HL-60 (cell line): ENCODE results near the gene KLK1.

Experiments
- DNase-seq, 2 experiments: peaks; one replicate each; pipeline ENCODE4 v3.0.0-alpha.2; 2010 to 2020; ENCODE audit warnings: low read depth in 1 of 2, low spot score in 1 of 2
- H3K27ac ChIP-seq: fragments of 250-450 bp; sonication (Bioruptor Pico); replicated peaks from 2 replicates; pipeline ENCODE4 v1.5.1; 2020; ENCODE audit warnings: mild to moderate bottlenecking, moderate library complexity
- H3K27me3 ChIP-seq: fragments of 250-450 bp; sonication (Bioruptor Pico); 2 replicates; pipeline ENCODE4 v1.5.1; 2021; ENCODE audit warnings: mild to moderate bottlenecking, moderate library complexity; ENCODE audit not compliant: insufficient read depth, poor library complexity, severe bottlenecking
- H3K4me3 ChIP-seq: replicated peaks from 2 replicates; pipeline ENCODE4 v1.5.1; 2011; ENCODE audit warnings: mild to moderate bottlenecking, control low read depth, low read length; ENCODE audit not compliant: insufficient read depth
- GABPA ChIP-seq: IDR thresholded peaks from 2 replicates; pipeline ENCODE4 v1.6.1; 2012; ENCODE audit warnings: low read depth
- POLR2AphosphoS5 ChIP-seq: IDR thresholded peaks from 2 replicates; pipeline ENCODE4 v1.6.1; 2012; ENCODE audit warnings: low read depth
- REST ChIP-seq: IDR thresholded peaks from 2 replicates; pipeline ENCODE4 v1.6.1; 2012; ENCODE audit warnings: low read depth; ENCODE audit not compliant: insufficient replicate concordance
- SPI1 ChIP-seq: IDR thresholded peaks from 2 replicates; pipeline ENCODE4 v1.6.1; 2012; ENCODE audit warnings: low read depth, mild to moderate bottlenecking, borderline replicate concordance
- TF ChIP-seq, protein P1 (sequence below): IDR thresholded peaks from one replicate; pipeline ENCODE4 v1.5.1; 2011; ENCODE audit warnings: low read length, control low read depth, inconsistent platforms; ENCODE audit not compliant: insufficient read depth

KLK1 gene

DNA sequence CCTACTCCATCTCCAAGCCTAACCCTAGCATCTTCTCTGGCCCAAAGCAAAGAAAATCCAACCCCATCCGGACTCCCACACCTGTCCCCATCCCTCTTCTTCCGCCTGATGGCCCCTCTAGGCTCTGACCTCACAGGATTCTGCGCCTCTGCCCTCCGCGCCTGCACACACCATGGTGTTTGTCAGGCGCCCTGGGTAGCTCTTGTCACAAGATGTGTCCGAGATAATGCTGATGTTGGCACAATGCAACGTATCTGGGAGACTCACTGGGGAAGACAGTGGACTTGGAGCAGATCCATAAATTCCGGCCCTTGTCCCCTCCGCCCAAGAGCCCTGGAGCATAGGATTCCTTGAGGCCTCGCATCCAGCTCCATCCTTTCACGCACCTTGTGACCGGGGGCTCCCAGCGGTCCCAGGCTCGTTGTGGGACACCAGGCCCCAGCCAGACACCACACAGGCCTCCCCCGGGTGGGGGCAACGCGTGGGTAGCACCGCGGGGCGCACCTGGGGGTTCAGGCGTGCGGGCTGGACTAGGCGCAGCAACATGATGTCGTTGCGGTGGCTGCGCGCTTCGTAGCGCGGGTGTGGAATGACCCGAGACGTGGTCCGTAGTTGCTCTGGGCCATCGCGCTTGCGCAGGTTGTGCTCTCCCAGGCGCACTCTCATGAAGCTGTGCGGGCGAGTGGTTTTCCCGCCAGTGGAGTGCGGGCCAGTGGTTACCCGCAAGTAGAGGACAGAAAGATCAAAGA, 3.1 kb upstream of the KLK1 start:
- Histone ChIP-seq H3K27ac (no peak overlapping the region), H3K27me3 (peaks cover 5% of the 10 kb centered on the region), H3K4me3 (no peak overlapping the region)
- DNase-seq = no peak
- TF ChIP-seq, protein P1, sequence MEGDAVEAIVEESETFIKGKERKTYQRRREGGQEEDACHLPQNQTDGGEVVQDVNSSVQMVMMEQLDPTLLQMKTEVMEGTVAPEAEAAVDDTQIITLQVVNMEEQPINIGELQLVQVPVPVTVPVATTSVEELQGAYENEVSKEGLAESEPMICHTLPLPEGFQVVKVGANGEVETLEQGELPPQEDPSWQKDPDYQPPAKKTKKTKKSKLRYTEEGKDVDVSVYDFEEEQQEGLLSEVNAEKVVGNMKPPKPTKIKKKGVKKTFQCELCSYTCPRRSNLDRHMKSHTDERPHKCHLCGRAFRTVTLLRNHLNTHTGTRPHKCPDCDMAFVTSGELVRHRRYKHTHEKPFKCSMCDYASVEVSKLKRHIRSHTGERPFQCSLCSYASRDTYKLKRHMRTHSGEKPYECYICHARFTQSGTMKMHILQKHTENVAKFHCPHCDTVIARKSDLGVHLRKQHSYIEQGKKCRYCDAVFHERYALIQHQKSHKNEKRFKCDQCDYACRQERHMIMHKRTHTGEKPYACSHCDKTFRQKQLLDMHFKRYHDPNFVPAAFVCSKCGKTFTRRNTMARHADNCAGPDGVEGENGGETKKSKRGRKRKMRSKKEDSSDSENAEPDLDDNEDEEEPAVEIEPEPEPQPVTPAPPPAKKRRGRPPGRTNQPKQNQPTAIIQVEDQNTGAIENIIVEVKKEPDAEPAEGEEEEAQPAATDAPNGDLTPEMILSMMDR = no peak
- TF ChIP-seq GABPA (no peak), SPI1 (no peak), POLR2AphosphoS5 (no peak), REST (no peak)

- TF ChIP-seq SPI1 (no peak), GABPA (no peak), POLR2AphosphoS5 (no peak), REST (no peak)
- TF ChIP-seq, protein P1 = no peak
- H3K27me3 ChIP-seq = peaks cover 31% of the 10 kb centered on the region
Measured at GRCh38 chr19:50822661-50823208, 852 bp downstream of the KLK1 start.

DNA sequence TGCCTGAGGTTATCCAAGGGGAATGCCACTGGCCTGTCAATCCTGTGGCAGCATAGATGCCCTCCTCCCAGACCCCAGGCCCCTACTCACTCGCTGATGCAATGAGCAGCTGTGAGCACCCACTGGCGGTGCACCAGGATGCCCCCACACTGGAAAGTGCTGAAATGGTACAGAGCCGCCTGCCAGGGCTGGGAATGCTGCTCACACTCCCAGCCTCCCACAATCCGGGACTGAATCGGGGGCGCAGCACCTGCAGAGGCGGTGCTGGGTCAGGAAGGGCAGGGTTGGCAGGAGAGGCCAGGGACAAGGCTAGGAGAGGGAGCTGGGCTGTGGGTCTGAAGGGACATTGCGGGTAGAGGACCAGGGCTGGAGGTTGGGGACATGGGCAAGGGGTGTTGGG, 2.0 kb downstream of the KLK1 start:
- TF ChIP-seq SPI1 = no peak
- TF ChIP-seq POLR2AphosphoS5 = no peak
- TF ChIP-seq, protein P1 = no peak
- TF ChIP-seq REST = no peak
- Histone ChIP-seq H3K4me3 (no peak overlapping the region), H3K27ac (no peak overlapping the region), H3K27me3 (peaks cover 34% of the 10 kb centered on the region)
- no peak for DNase-seq

More at GRCh38 chr19:50822661-50823208, 852 bp downstream of the KLK1 start:
- Histone ChIP-seq H3K27ac (no peak overlapping the region), H3K4me3 (no peak overlapping the region)
- no peak for DNase-seq
